Measurements from ENCODE around the gene PDE7B.

DNA sequence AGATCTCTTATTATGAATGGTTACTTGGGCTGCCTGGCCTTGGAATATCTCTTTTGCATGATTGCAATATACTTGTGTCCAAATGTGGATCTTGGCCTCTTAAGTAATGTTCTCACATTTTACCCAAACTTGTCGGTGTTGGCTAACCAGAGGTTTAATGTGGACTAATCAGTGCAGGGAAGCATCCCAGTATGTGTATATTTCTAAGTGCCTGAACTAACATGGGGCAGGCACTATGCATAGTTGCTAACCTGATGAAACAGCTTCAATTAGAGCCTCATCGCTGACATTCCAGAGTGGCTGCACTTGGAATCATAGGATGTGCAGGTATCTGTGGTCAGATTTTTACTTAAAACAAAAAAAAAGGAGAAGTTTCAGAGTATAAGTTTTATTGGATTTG is 160.0 kb downstream of the PDE7B start:
- TF ChIP-seq ZBTB1 (tag by site-specific recombination; IDR thresholded peaks at IDR 0.05), result no peak
- TF ChIP-seq ZNF548 (tag by site-specific recombination; IDR thresholded peaks at IDR 0.05), result no peak
- no peak for TF ChIP-seq CTCF (tag by site-specific recombination; IDR thresholded peaks at IDR 0.05)
- no peak for TF ChIP-seq SP2 (tag by site-specific recombination; IDR thresholded peaks at IDR 0.05)
- TF ChIP-seq ZNF768 (tag by site-specific recombination; IDR thresholded peaks at IDR 0.05), result no peak
- TF ChIP-seq ZNF571 (tag by site-specific recombination; IDR thresholded peaks at IDR 0.05), result no peak
- no peak for TF ChIP-seq ZSCAN16 (tag by site-specific recombination; IDR thresholded peaks at IDR 0.05)
- no peak for TF ChIP-seq ZBTB8A (tag by site-specific recombination; IDR thresholded peaks at IDR 0.05)
- no peak for TF ChIP-seq MYNN (tag by site-specific recombination; IDR thresholded peaks at IDR 0.05; ENCODE audit: borderline replicate concordance)
- no peak for TF ChIP-seq ZNF280C (tag by site-specific recombination; IDR thresholded peaks at IDR 0.05)
- TF ChIP-seq ZNF837 (tag by site-specific recombination; IDR thresholded peaks at IDR 0.05), result no peak
- no peak for TF ChIP-seq GLIS2 (tag by site-specific recombination; IDR thresholded peaks at IDR 0.05)
- TF ChIP-seq IKZF3 (tag by site-specific recombination; IDR thresholded peaks at IDR 0.05), result no peak
- TF ChIP-seq ZBTB21 (tag by site-specific recombination; IDR thresholded peaks at IDR 0.05), result no peak

Data from HEK293 (cell line).